ENCODE measurements around the gene WWOX.

WWOX gene

GRCh38 chr16:78926723-78927210 lies 827.3 kb downstream of the WWOX start:
- H3K27ac ChIP-seq = no peak overlapping the region
- no peak for TF ChIP-seq CTCF (IDR thresholded peaks at IDR 0.05)
- no peak for DNase-seq
- no peak overlapping the region for H3K4me3 ChIP-seq
- H3K27me3 ChIP-seq = no peaks in the 10 kb centered on the region
- H3K36me3 ChIP-seq = no peaks in the 10 kb centered on the region
- intact Hi-C loops (cut with DNase I; ENCODE audit: low total_unique reads) = no loop called here
- H3K9me3 ChIP-seq = peaks cover 0 to 4% (median 0%) of the 10 kb centered on the region in 3 donors
- no peaks in the 10 kb centered on the region for H3K4me1 ChIP-seq

GRCh38 chr16:78927766-78928165 lies 828.3 kb downstream of the WWOX start:
- no peaks in the 10 kb centered on the region for H3K27me3 ChIP-seq
- intact Hi-C loops (cut with DNase I; ENCODE audit: low total_unique reads) = no loop called here
- H3K4me3 ChIP-seq = no peak overlapping the region
- DNase-seq = no peak
- H3K27ac ChIP-seq = no peak overlapping the region
- TF ChIP-seq CTCF (IDR thresholded peaks at IDR 0.05) = no peak
- H3K9me3 ChIP-seq = no peaks in the 10 kb centered on the region
- no peaks in the 10 kb centered on the region for H3K4me1 ChIP-seq
- no peaks in the 10 kb centered on the region for H3K36me3 ChIP-seq

DNA sequence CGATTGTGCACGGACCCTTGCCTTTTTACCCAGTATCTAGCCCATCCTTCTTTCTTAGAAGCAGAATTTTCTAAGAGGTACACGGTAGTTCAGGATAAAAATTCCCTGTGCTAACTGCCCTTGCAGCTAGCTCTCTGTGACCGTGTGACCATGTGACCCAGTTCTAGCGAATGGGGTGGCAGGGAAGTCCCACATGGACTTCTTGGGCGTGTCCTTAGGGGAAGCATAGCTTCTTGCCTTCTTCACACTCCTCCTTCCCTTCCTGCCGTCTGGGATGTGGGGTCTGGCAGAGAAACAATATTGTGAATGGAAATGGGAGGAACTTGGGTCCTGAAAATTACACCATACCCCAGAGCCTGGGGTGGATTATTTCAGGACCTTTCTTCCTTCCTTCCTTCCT lies 830.4 kb downstream of the WWOX start:
- no peaks in the 10 kb centered on the region for H3K36me3 ChIP-seq
- H3K9me3 ChIP-seq = no peaks in the 10 kb centered on the region
- H3K27ac ChIP-seq = no peak overlapping the region
- H3K4me3 ChIP-seq = no peak overlapping the region
- TF ChIP-seq CTCF (IDR thresholded peaks at IDR 0.05) = no peak
- no peak for DNase-seq
- H3K4me1 ChIP-seq = no peaks in the 10 kb centered on the region
- H3K27me3 ChIP-seq = no peaks in the 10 kb centered on the region
- intact Hi-C loops (cut with DNase I; ENCODE audit: low total_unique reads) = no loop called here

DNA sequence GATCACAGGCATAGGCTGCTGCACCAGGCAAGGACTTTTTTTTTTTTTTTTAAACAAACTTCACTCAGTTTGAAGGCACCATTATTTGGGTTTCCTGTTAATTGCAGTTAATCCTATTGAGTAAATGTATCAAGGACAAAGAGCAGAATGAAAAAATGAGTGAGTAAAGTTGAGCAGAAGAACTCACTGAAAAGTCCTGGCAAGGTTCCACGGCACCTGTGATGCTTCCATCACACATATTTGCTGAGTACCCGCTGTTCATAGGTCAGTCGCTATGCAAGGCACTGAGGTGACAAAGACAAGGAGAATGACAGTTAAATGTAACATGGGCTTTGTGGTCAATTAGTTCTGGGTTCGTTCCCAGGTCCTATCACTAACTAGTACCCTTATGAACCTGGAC lies 831.1 kb downstream of the WWOX start:
- no peak overlapping the region for H3K4me3 ChIP-seq
- DNase-seq = no peak
- intact Hi-C loops (cut with DNase I; ENCODE audit: low total_unique reads) = no loop called here
- no peaks in the 10 kb centered on the region for H3K36me3 ChIP-seq
- H3K4me1 ChIP-seq = no peaks in the 10 kb centered on the region
- no peak for TF ChIP-seq CTCF (IDR thresholded peaks at IDR 0.05)
- no peak overlapping the region for H3K27ac ChIP-seq
- H3K27me3 ChIP-seq = no peaks in the 10 kb centered on the region
- H3K9me3 ChIP-seq = no peaks in the 10 kb centered on the region

DNA sequence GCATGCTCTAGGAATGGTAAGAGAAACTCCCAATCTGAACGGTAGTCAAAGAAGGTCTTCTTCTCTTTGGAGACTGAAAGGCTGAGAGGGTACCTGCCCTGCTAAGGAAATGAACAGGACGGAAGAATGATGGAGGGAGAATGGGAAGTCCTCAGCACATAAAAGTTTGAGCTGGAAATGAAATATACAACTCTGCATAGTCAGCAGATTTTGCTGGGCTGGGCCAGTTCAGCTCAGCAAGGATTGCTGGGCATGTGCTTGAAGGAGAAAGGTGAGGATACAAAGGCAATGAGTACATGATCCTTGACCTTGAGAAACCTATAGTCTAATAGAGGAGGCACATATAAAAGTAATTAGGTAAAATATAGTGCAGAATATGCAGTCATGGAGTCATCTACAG lies 831.8 kb downstream of the WWOX start:
- no peak for TF ChIP-seq CTCF (IDR thresholded peaks at IDR 0.05)
- no peak overlapping the region for H3K4me3 ChIP-seq
- no peaks in the 10 kb centered on the region for H3K4me1 ChIP-seq
- DNase-seq = no peak
- no peaks in the 10 kb centered on the region for H3K36me3 ChIP-seq
- no peaks in the 10 kb centered on the region for H3K9me3 ChIP-seq
- no peaks in the 10 kb centered on the region for H3K27me3 ChIP-seq
- intact Hi-C loops (cut with DNase I; ENCODE audit: low total_unique reads) = no loop called here
- H3K27ac ChIP-seq = no peak overlapping the region

GRCh38 chr16:78931678-78932077 lies 832.2 kb downstream of the WWOX start:
- Histone ChIP-seq H3K27me3 (no peaks in the 10 kb centered on the region), H3K36me3 (no peaks in the 10 kb centered on the region), H3K4me1 (no peaks in the 10 kb centered on the region), H3K9me3 (no peaks in the 10 kb centered on the region), H3K27ac (no peak overlapping the region), H3K4me3 (no peak overlapping the region)
- no peak for TF ChIP-seq CTCF (IDR thresholded peaks at IDR 0.05)
- DNase-seq = no peak
- intact Hi-C loops (cut with DNase I; ENCODE audit: low total_unique reads) = no loop called here

Measured in tibial artery (tissue), 4 donors.